Bone marrow (tissue), 2 donors: ENCODE measurements around the gene TESK1.
"Not testable (repeated sequence)": the region's sequence is repeated elsewhere in the genome, so short reads cannot be mapped to it uniquely, and the experiment has no call there.

ENCODE experiments used
- DNase-seq, 2 donors: peaks; one replicate each; lab custom pipeline; 2025; lab: John Stamatoyannopoulos, UW

Gene TESK1

DNA sequence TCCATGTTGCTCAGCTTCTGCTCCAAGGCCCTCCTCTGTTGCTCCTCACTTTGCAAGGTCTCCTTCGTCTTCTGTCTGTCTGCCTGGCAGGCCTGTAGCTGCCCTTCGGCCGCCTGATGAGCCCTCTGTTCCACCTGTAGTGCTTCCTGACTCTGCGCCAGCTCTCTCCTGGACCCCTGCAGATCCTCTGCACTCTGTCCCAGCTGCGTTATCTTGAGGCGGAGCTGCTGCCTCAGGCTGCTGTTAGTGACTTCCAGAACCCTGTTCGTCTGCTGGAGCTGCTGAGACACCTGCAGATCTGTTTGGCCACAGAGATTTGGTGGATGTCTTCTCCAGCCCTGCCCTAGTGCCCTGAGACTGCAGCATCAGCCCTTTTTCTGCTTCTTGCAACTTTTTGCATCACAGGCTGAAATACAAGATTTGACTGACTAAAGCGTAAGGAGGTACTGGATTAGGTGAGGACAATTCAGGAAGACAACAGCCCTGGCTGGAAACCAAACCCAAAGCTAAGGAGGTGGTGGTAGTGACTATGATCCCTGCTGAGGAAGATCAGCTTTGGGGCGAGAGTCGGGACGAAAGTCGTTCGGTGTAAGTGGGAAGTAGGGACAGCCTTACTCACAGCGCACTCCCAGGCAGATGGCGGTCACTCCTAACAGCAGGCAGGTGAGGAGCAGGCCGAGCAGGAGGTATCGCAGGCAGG lies 11.1 kb downstream of the TESK1 start:
- no peak for DNase-seq

DNA sequence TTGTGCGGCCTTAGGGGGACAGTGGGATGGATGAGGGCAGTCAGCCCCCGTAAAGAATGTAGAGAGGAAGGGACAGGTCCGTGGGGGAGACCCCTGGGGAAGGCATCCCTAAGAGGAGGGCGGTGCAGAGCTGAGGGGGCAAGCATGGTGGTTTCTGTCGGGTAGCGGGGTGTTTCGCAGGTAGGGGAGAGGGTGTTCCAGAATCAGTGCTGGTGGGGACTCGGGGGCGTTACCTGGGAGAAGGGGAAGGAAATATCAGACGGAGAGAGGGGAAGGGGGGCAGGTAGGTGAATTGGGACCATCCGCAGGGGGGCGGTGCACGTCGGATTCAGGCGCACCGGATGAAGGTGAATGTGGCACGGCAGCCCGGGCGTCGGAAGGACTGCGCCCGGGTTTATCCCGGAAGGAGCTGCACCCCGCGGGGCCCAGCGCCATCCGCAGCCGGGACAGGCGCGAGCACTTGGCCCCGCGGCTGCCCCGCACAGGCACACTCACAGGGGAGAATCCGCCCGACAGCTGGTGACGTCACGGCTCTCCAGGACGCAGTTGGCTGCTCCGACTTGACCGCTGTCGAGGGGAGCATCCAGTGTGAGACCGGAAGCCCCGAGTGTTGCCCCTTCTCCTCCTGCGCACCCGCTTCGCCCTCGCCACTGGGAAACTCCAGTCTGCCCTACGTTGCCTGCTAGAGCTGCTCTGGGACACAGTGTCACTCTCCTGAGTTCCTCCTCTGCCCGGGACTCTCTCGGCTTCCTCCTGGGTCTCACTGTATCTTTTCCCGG lies 11.8 kb downstream of the TESK1 start:
- peak in 1 of 2 donors; percentile 59 for DNase-seq

DNA sequence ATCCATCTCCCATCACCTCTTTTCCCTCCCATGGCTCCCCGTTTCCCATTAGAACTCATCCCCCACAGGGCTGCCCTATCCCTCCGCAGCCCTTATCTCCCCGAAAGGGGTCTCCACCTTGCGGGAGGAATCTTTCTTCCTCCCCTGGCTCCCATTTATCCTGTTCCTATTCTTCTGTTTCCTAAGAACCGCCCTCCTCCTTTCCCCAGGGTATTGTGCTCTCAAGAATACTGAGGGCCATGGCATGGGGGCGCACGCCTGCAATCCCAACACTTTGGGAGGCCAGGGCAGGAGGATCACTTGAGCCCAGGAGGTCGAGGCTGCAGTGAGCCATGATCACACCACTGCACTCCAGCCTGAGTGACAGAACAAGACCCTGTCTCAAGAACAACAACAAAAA lies 12.5 kb downstream of the TESK1 start:
- no peak for DNase-seq

DNA sequence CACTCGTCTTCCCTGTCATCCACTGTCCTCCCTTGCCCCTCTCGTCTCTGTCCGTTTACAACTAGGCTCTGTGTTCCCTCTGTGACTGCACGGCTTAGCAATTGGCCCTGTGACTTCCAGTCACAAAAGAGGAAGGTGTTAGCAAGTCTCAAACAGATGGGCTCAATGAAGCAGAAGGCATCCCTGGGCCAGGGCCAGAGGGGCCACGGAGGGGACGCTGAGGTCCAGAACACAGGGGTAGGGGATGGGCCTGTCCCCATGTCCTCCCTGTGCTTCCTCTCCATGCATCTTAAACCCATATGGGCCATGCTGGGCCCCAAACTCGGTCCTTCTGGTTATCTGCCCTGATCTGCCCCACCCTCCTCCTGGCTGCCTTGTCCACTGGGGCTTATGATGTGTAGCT lies 13.3 kb downstream of the TESK1 start, which contains the start of gene CD72:
Gene CD72, minus strand, starts transcription at position 89 of the 403 bp plus-strand sequence. CDS start 110 bp downstream, outside the sequence.
- DNase-seq, result no peak

DNA sequence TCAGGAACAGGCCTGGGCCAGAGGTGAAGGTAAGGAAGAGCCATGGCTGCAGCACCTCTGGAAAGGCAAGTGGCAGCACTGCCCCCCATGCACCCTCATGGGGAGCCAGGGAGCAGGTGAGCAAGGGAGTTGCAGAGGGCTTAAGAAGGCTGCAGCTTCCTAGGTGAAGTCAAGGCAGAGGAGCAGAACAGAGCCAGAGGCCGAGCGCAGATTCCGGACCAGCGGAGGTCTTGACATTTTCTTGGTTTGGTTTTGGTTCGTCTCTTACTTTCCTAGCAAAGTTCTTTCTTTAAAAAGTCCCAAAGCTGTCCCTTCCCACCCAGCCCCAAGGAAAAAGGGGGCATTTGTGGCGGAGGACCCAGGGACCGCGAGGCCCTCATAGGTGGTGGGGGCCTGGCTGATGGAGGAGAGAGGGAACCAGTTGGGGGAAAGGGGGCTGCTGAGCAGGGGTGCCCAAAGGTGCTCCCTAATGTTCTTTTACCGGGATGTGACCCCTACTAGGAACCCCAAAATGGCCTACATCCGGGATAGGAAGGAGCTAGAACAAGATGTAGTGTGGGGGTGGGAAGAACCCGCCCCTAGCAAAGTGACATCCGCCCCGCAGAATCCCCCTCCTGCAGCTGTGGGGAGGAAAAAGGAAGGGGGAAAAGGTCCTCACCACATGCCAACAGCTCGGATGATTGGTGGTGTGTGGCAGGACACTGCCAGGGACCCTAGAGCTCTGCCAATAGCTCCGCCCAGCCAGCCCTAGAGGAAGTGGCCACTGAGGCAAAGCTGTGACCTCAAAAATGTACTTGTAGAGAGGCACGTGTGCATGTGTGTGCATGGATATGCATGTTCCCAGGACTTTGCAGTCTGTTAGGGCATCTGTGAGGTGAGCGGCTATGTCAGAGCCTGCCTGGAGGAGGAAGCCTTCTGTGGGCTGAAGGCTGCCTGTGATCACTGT lies 14.1 kb downstream of the TESK1 start:
- DNase-seq, result peak in 1 of 2 donors; percentile 50

DNA sequence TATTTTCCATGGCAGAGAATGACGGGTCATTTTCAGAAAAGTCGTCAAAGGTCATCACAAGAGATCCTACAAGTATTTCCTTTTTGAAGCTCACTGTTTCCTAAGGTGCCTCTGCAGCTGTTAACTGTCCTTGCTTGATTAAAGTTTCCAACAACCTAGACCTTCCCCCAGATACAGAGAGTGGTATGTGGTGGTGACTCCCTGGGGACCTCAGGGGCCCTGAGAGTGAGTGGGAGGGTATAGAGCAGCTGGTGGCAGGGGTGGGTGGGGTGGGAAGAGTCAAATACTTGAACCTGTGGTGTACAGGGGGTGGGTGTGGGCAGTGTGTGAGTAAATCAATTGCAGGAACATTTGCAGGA lies 14.7 kb downstream of the TESK1 start:
- no peak for DNase-seq

DNA sequence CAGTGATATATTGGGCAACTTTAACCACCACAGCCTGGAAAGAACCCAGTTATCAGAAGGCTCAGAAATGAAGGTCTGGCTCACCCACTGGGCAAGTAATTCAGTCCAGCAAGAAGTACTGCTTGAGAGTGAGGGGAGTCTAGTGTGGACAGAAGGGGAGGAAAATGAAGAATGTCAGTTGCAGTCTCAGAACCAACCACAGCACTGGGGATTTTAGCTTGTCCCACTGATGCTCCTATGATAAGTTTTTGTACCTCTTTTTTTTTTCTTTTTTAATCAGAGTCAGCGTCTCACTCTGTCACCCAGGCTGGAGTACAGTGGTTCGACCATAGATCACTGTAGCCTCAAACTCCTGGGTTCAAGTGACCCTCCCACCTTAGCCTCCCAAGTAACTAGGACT lies 22.5 kb downstream of the TESK1 start:
- no peak for DNase-seq

DNA sequence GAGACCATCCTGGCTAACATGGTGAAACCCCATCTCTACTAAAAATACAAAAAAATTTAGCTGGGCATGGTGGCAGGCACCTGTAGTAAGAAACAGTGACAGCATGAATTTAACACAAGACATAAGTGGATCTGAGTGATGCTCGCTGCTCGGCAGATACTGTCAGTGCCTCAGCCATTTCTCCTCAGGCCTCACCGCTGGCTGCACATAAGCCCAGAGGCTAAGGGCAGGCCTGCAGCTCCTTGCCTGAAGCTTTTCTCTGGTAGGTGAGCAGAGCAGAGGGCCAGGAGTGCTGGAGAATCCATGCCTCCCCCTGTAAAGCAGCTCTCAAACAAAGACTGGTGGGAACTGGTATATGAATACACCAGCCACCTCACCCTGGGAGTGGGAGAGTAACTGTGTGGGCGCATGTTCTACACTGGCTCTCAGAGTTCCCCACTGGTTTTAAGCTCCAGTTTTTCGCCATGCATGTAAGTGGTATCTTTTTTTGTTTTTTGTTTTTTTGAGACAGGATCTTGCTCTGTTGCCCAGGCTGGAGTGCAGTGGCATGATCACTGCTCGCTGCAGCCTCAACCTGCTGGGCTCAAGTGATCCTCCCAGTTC lies 23.4 kb downstream of the TESK1 start:
- DNase-seq, result no peak

DNA sequence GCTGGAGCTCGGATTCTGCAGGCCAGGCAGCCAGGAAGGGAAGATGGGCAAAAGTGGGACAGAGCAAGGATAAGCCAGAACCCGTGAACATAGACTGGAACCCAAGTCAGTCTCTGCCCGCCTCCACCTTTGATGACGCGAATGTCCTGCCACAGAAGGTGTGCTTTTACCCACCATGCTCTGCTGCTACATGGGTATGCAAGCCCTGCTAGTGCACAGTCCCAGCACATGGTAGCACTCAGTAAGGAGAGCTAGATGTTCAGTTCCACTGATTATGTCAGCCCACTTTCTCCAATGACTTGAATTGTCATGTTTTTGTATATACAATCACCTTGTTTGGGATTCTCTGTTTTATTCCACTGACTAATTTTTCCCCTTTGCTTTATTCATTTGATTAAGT lies 24.5 kb downstream of the TESK1 start:
- no peak for DNase-seq

DNA sequence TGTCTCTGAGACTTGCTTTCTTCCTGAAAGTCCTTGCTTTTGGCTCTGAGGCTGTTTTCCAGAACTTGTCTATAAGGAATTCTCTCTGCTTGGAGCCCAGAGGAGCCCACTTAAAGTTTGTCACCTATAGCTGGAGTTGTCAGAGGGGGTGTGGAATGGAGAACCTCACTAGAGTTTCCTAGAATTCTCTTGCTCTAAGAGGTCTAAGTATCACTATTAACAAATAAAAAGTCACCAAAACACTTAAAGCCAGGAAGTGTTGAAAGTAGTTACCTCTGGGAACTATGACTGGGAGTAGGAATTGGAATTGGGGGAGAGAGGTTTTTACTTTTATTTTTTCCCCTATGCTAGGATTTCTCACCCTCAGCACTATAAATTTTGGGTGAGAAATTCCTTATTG lies 30.7 kb downstream of the TESK1 start:
- DNase-seq, result no peak

DNA sequence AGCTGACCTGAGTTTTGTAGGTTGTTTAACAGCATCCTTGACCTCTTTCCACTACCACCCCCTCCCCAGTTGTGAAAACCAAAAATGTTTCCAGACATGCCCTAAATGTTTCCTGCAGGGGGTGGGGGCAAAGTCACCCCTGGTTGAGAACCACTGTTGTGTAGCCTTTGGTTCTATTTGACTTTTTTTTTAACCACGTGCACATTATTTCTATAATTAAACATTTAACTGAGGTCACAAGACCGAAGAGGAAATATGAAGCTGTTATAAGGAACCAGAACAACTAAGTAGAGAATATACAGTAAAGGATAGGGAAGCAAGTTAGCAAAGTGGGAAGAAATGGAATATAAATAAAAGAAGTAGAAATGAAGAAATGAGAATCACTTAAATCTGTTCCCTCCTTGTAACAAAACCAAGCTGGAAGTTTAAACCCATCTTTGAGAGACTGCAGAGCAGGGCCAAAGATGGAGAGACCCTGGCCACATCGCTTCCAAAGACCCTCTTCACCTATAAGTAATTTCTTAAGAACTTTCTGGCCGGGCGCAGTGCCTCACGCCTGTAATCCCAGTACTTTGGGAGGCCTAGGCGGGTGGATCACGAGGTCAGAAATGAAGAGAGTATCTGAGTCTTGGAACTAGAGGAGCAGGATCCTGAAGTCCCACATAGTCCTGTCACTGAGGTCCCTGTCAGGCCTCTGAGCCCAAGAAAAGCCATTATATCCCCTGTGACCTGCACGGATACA lies 31.2 kb downstream of the TESK1 start:
- peak in 1 of 2 donors; percentile 54 for DNase-seq

DNA sequence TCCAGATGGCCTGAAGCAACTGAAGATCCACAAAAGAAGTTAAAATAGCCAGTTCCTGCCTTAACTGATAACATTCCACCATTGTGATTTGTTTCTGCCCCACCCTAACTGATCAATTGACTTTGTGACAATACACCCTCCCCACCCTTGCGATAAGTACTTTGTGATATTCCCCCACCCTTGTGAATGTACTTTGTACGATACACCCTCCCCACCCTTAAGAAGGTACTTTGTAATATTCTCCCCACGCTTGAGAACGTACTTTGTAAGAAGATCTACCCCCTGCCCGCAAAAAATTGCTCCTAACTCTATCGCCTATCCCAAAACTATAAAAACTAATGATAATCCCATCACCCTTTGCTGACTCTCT lies 31.8 kb downstream of the TESK1 start:
- not testable (repeated sequence) for DNase-seq

DNA sequence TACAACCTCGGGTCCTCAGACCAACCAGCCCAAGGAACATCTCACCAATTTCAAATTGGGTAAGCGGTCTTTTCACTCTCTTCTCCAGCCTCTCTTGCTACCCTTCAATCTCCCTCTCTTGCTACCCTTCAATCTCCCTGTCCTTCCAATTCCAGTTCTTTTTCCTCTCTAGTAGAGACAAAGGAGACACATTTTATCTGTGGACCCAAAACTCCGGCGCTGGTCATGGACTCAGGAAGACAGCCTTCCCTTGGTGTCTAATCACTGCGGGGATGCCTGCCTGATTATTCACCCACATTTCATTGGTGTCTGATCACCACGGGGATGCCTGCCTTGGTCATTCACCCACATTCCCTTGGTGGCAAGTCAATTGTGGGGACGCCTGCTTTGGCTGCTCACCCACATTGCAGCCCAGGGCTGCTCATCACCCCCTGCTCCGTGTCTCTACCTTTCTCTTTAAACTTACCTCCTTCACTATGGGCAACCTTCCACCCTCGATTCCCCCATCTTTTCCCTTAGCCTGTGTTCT lies 32.4 kb downstream of the TESK1 start:
- DNase-seq, result not testable (repeated sequence)

DNA sequence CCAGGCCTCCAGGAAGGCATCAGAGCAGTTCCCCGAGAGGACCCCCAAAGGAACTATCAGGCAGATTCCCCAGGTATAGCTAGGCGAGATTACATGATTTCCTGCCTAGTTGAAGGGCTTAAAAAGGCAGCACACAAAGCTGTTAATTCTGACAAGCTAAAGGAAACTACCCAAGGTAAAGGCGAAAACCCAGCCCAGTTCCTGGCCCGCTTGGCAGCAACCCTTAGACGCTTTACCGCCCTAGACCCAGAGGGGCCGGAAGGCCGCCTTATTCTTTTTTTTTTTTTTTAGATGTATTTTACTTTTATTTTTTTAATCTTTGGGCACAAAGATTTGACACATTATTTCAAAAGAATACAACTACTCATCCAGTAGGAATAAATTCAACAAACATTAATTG lies 33.7 kb downstream of the TESK1 start:
- not testable (repeated sequence) for DNase-seq

DNA sequence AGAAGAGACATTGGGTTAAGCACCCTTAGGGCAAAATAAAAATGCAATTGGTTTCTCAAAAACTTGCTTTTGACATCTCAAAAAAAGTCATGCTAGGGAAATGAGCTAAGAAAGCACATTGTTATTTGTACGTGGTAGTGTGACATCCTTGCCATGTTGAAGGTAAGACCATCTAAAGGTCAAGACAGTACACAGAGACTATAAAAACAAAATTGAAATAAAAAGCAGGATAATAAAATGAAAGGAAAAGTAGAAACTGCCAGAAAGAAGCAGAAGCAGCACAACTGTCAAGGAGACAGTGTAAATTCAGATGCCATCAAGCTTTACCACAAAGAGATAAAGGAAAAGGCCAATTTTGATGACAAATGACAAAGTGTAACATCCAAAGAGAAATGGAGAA lies 34.2 kb downstream of the TESK1 start:
- DNase-seq, result not testable (repeated sequence)

DNA sequence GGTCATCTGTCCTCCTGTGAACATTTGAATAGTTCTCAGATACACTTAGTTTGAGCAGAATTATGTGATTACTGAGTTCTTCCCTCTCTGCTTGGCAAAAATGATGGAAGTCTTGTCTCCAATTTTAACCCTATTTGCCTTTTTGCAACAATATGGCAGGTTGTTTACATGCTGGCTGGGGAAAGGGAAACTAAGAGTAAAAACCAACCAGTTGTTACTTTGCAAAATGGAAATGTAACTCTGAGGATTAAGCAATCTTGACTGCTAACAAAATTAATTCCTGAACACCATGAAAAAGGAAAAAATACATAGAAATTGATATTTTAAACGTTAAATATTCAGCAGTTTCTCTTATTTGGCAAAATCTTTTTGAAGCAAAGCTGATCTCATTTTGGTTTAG lies 34.6 kb downstream of the TESK1 start:
- DNase-seq, result no peak

DNA sequence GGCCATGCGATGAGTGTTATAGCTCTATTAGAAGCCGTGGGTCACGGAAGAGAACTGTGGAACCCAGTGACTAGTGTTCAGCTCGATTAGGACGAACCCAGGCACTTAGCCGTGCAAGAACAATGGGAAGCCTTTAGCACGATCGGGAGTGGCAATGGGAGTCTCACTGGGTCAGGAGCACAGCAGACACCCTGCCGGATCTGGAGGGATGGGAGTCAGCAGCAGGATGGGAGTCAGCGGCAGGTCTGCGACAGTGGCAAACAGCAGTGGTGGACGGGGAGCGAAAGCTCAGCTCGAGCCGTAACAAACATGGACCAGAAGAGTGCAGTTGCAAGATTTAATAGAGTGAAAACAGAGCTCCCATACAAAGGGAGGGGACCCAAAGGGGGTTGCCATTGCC lies 35.4 kb downstream of the TESK1 start:
- DNase-seq, result not testable (repeated sequence)

DNA sequence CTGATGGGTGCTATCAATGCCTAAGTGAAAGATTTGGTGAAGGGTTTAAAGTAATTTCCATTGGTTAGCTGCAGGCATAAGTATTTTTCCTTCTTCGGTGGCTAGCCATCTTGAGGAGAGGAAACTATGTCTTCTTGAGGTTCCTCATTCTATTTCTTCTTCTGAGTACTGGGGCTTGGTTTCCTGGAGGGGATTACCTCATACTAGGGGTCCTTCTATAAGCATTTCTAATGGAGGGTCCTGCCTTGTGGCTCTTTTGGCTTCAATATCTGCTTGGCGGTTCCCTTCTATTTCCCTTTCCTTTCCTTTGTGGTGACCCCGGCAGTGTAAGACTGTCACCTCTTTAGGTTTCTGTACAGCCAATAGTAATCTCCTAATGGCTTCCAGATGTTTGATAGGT lies 36.4 kb downstream of the TESK1 start:
- DNase-seq, result peak in 1 of 2 donors; percentile 9

DNA sequence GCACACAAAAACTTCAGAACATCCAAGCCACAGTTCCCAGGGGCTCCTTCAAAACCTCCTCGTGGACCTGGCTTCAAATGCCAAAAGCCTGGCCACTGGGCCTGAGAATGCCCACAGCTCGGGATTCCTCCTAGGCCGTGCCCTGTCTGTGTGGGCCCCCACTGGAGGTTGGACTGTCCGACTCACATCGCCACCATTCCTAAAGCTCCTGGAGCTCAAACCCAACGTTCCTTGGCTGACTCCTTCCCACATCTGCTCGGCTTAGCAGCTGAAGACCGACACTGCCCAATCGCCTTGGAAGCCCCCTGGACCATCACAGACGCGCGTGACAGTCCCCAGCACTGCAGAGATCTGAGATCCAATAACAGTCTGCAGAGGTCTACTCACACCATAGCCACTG lies 38.0 kb downstream of the TESK1 start:
- no peak for DNase-seq

DNA sequence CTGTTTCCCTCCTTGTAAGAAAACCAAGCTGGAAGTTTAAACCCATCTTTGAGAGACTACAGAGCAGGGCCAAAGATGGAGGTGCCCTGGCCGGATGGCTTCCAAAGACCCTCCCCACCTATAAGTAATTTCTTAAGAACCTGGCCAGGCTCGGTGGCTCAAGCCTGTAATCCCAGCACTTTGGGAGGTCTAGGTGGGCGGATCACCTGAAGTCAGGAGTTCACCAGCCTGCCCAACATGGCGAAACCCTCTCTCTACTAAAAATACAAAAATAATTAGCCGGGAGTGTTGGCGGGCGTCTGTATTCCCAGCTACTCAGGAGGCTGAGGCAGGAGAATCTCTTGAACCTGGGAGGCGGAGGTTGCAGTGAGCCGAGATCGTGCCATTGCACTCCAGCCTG lies 40.7 kb downstream of the TESK1 start:
- not testable (repeated sequence) for DNase-seq

DNA sequence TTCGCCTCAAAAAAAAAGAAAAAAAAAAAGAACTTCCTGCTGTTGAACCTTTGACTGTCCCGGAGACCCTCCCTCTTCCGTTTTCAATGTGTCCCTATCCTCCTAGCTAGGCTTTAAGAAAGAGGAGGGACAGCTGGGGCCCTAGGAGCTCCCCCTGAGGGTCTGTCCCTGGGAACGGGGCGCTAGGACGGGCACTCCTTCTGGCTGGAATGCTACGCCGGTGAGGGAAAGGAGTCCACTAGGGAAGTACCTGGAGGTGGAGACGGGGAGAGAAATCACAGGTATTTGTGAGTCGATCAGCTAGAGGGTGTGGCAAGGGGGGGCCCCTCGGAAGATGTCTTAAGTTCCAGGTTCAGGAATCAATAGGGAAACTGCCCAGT lies 41.1 kb downstream of the TESK1 start:
- peak in 1 of 2 donors; percentile 41 for DNase-seq
